Measurements from ENCODE around the gene IFI27L1. TPM values are rescaled to one million over a fixed set of nuclear protein-coding genes. Genes with fewer than 3 reads are reported as not detected.

Gene IFI27L1
- total RNA-seq, 1 experiment from 2014 or later, result 27.6 TPM

- no peak overlapping the region for H3K4me3 Mint-ChIP-seq
- H3K27ac Mint-ChIP-seq, result no peak overlapping the region
- CTCF ChIA-PET, result interaction anchor here (1.2 kb wide), 1 partner anchor 16 kb away, joined by 5 read pairs; no protein-coding TSS in a partner anchor
Observed at GRCh38 chr14:94120667-94121340, 39.7 kb downstream of the IFI27L1 start.

More at GRCh38 chr14:94120667-94121340, 39.7 kb downstream of the IFI27L1 start:
- no peak for TF ChIP-seq TEAD1 (CRISPR knock-in tag; IDR thresholded peaks at IDR 0.05)
- no peak for TF ChIP-seq SMAD3 (CRISPR knock-in tag; IDR thresholded peaks at IDR 0.05; ENCODE audit: borderline replicate concordance)
- TF ChIP-seq ATF1 (CRISPR knock-in tag; IDR thresholded peaks at IDR 0.05), result no peak
- TF ChIP-seq AR (CRISPR knock-in tag; IDR thresholded peaks at IDR 0.05), result no peak
- TF ChIP-seq ELF4 (CRISPR knock-in tag; IDR thresholded peaks at IDR 0.05; ENCODE audit: low read depth), result no peak
- TF ChIP-seq FOXP1 (CRISPR knock-in tag; IDR thresholded peaks at IDR 0.05; ENCODE audit: borderline replicate concordance), result no peak
- no peak for TF ChIP-seq TCF7 (CRISPR knock-in tag; IDR thresholded peaks at IDR 0.05; ENCODE audit: low read depth)
- no peak for TF ChIP-seq ETV6 (CRISPR knock-in tag; IDR thresholded peaks at IDR 0.05)
- TF ChIP-seq FOXK1 (CRISPR knock-in tag; IDR thresholded peaks at IDR 0.05), result no peak
- TF ChIP-seq NR1H2 (CRISPR knock-in tag; IDR thresholded peaks at IDR 0.05), result no peak
- TF ChIP-seq ARID4B (CRISPR knock-in tag; IDR thresholded peaks at IDR 0.05; ENCODE audit: borderline replicate concordance), result no peak
- no peak for TF ChIP-seq NFYB (CRISPR knock-in tag; conservative IDR thresholded peaks at IDR 0.05; ENCODE audit: low read depth)
- no peak for TF ChIP-seq OVOL2 (CRISPR knock-in tag; IDR thresholded peaks at IDR 0.05; ENCODE audit: borderline replicate concordance)
- no peak for TF ChIP-seq E2F4 (CRISPR knock-in tag; IDR thresholded peaks at IDR 0.05; ENCODE audit: borderline replicate concordance, low read depth)
- DNase-seq (ENCODE audit: low spot score), result no peak
- H3K9me3 Mint-ChIP-seq, result peaks cover 14% of the 10 kb centered on the region
- H3K27me3 Mint-ChIP-seq (ENCODE audit: low read depth), result peaks cover 18% of the 10 kb centered on the region
- POLR2A ChIA-PET, result no interaction called here
- H3K4me1 Mint-ChIP-seq, result no peaks in the 10 kb centered on the region
- ATAC-seq, result no peak
- H3K36me3 Mint-ChIP-seq, result no peaks in the 10 kb centered on the region

All from WTC11 (cell line).